ENCODE data around the gene RNU4-1. TPM values are rescaled to one million over a fixed set of nuclear protein-coding genes. Genes with fewer than 3 reads are reported as not detected.
A peak's percentile ranks its signal among the peaks of the same experiment; 100 is the strongest.
"Not testable (repeated sequence)": the region's sequence is repeated elsewhere in the genome, so short reads cannot be mapped to it uniquely, and the experiment has no call there.

The RNU4-1 gene
- total and polyA plus RNA-seq, 4 donors = under 0.01 to 2,200 TPM; not detected in 2

- TF ChIP-seq CTCF (IDR thresholded peaks at IDR 0.05; ENCODE audit: control extremely low read depth, extremely low read depth) = no peak
- DNase-seq (no peak), ATAC-seq (ENCODE audit: insufficient read depth, low FRiP score) (no peak)
- H3K9me3 ChIP-seq (ENCODE audit: control insufficient read depth in 4 of 4, insufficient read depth in 3 of 4, low read length in 3 of 4) = no peaks in the 10 kb centered on the region
- H3K9ac ChIP-seq (ENCODE audit: insufficient read depth in 1 of 2, low read length in 2 of 2) = no peak overlapping the region
- H3K27me3 ChIP-seq (ENCODE audit: control insufficient read depth in 3 of 3, insufficient read depth in 3 of 3, low read length in 2 of 3) = no peaks in the 10 kb centered on the region
- WGBS, 2 donors = 70 to 85% methylated on average over 3 of the region's 3 CpGs
- peaks cover 13 to 35% (median 26%) of the 10 kb centered on the region in 5 donors for H3K4me1 ChIP-seq (ENCODE audit: control insufficient read depth in 5 of 5, insufficient read depth in 5 of 5, low read length in 5 of 5)
- no peak overlapping the region for H3K4me3 ChIP-seq
- H3K27ac ChIP-seq (ENCODE audit: low read depth in 1 of 2, low read length in 1 of 2) = peak overlapping the region; percentile 11 to 77
- peaks cover 0 to 2% (median 0%) of the 10 kb centered on the region in 4 donors for H3K36me3 ChIP-seq (ENCODE audit: control insufficient read depth in 4 of 4, insufficient read depth in 4 of 4, low read length in 4 of 4)
Measured at GRCh38 chr12:120247183-120247582, 45.9 kb downstream of the RNU4-1 start.

- Histone ChIP-seq H3K27ac (ENCODE audit: low read depth in 1 of 2, low read length in 1 of 2) (peak overlapping the region in 1 of 2 donors; percentile 33), H3K4me1 (ENCODE audit: control insufficient read depth in 5 of 5, insufficient read depth in 5 of 5, low read length in 5 of 5) (peaks cover 13 to 39% (median 26%) of the 10 kb centered on the region in 5 donors)
- H3K9me3 ChIP-seq (ENCODE audit: control insufficient read depth in 4 of 4, insufficient read depth in 3 of 4, low read length in 3 of 4); H3K4me3 ChIP-seq; H3K36me3 ChIP-seq (ENCODE audit: control insufficient read depth in 4 of 4, insufficient read depth in 4 of 4, low read length in 4 of 4); ATAC-seq (ENCODE audit: insufficient read depth, low FRiP score); H3K27me3 ChIP-seq (ENCODE audit: control insufficient read depth in 3 of 3, insufficient read depth in 3 of 3, low read length in 2 of 3); H3K9ac ChIP-seq (ENCODE audit: insufficient read depth in 1 of 2, low read length in 2 of 2); DNase-seq: not testable (repeated sequence)
- 58 to 78% methylated on average over 5 of the region's 5 CpGs for WGBS, 2 donors
Measured at GRCh38 chr12:120246705-120247104, 46.3 kb downstream of the RNU4-1 start.

Small RNA genes lying within 50 kb of the gene (small RNA-seq; reads per million reads assigned to genes)
- gene RNU4-1 (ENCODE audit: low replicate concordance) (341 reads per million, percentile 99 among the genes with 10 or more reads in this experiment), gene RNU4-2 (ENCODE audit: low replicate concordance) (1,037 reads per million, percentile 99 among the genes with 10 or more reads in this experiment), gene RNU6-1088P (ENCODE audit: low replicate concordance) (not detected)

Other genes starting within 250 kb of the RNU4-1 start
- gene RAB35, start 176.5 kb downstream of the RNU4-1 start, total RNA-seq = 10 to 100 TPM; 22.1 to 51.8 TPM
- 10 to 100 TPM; 27.3 to 47.0 TPM for gene RAB35, start 176.5 kb downstream of the RNU4-1 start, polyA plus RNA-seq
- 10 to 100 TPM; 76.4 to 93.6 TPM for gene GCN1, start 98.5 kb downstream of the RNU4-1 start, total RNA-seq
- gene GCN1, start 98.5 kb downstream of the RNU4-1 start, polyA plus RNA-seq = 10 to 100 TPM; 19.3 to 29.7 TPM
- 1,000 to 10,000 TPM; 1,492 to 1,979 TPM for gene RPLP0, start 92.1 kb downstream of the RNU4-1 start, total RNA-seq
- 1,000 to 10,000 TPM; 2,934 to 3,190 TPM for gene RPLP0, start 92.1 kb downstream of the RNU4-1 start, polyA plus RNA-seq
- gene PXN, start 27.5 kb downstream of the RNU4-1 start, total RNA-seq = 100 to 1,000 TPM in 1 of 2 donors, 10 to 100 TPM in 1; 81.1 to 117 TPM
- gene PXN, start 27.5 kb downstream of the RNU4-1 start, polyA plus RNA-seq = 10 to 100 TPM; 81.3 to 100.0 TPM
- gene RNU4-2, start 1.3 kb downstream of the RNU4-1 start, total RNA-seq = over 10,000 TPM in 1 of 2 donors, under 1 TPM in 1; under 0.01 to 10,045 TPM
- not detected for gene RNU4-2, start 1.3 kb downstream of the RNU4-1 start, polyA plus RNA-seq
- 1 to 10 TPM; 1.2 to 5.9 TPM for gene SIRT4, start 9.1 kb upstream of the RNU4-1 start, total RNA-seq
- gene SIRT4, start 9.1 kb upstream of the RNU4-1 start, polyA plus RNA-seq = 1 to 10 TPM in 1 of 2 donors, under 1 TPM in 1; 0.95 to 2.2 TPM
- 10 to 100 TPM in 1 of 2 donors, 1 to 10 TPM in 1; 6.5 to 33.9 TPM for gene PLA2G1B, start 34.5 kb upstream of the RNU4-1 start, total RNA-seq
- 100 to 1,000 TPM in 1 of 2 donors, 10 to 100 TPM in 1; 24.4 to 193 TPM for gene PLA2G1B, start 34.5 kb upstream of the RNU4-1 start, polyA plus RNA-seq
- 1 to 10 TPM in 1 of 2 donors, under 1 TPM in 1; 0.95 to 3.5 TPM for gene MSI1, start 75.9 kb upstream of the RNU4-1 start, total RNA-seq
- under 1 TPM; 0.18 to 0.22 TPM for gene MSI1, start 75.9 kb upstream of the RNU4-1 start, polyA plus RNA-seq
- 100 to 1,000 TPM; 211 to 370 TPM for gene COX6A1, start 144.9 kb upstream of the RNU4-1 start, total RNA-seq
- 1,000 to 10,000 TPM in 1 of 2 donors, 100 to 1,000 TPM in 1; 679 to 1,397 TPM for gene COX6A1, start 144.9 kb upstream of the RNU4-1 start, polyA plus RNA-seq
- 10 to 100 TPM in 1 of 2 donors, 1 to 10 TPM in 1; 9.6 to 16.9 TPM for gene TRIAP1, start 153.1 kb upstream of the RNU4-1 start, total RNA-seq
- 10 to 100 TPM; 28.7 to 32.9 TPM for gene TRIAP1, start 153.1 kb upstream of the RNU4-1 start, polyA plus RNA-seq
- 10 to 100 TPM; 27.5 to 27.6 TPM for gene GATC, start 153.2 kb upstream of the RNU4-1 start, total RNA-seq
- gene GATC, start 153.2 kb upstream of the RNU4-1 start, polyA plus RNA-seq = 10 to 100 TPM; 10.6 to 11.2 TPM
- gene SRSF9, start 176.5 kb upstream of the RNU4-1 start, total RNA-seq = 100 to 1,000 TPM in 1 of 2 donors, 10 to 100 TPM in 1; 100.0 to 128 TPM
- gene SRSF9, start 176.5 kb upstream of the RNU4-1 start, polyA plus RNA-seq = 100 to 1,000 TPM in 1 of 2 donors, 10 to 100 TPM in 1; 76.6 to 127 TPM
- gene DYNLL1, start 202.9 kb upstream of the RNU4-1 start, total RNA-seq = 100 to 1,000 TPM; 210 to 308 TPM
- 100 to 1,000 TPM; 328 to 360 TPM for gene DYNLL1, start 202.9 kb upstream of the RNU4-1 start, polyA plus RNA-seq
- 10 to 100 TPM; 25.1 to 28.4 TPM for gene COQ5, start 235.9 kb upstream of the RNU4-1 start, total RNA-seq
- 10 to 100 TPM; 21.1 to 23.7 TPM for gene COQ5, start 235.9 kb upstream of the RNU4-1 start, polyA plus RNA-seq
- 100 to 1,000 TPM; 150 to 207 TPM for gene RNF10, start 241.1 kb upstream of the RNU4-1 start, total RNA-seq
- gene RNF10, start 241.1 kb upstream of the RNU4-1 start, polyA plus RNA-seq = 100 to 1,000 TPM; 112 to 199 TPM